GM18867 (cell line): ENCODE data around the gene KIAA1328.

Source experiments
- ATAC-seq: cut with Tn5 transposase; IDR thresholded peaks from one replicate; pipeline ENCODE4 v1.9.1; 2021; ENCODE audit warnings: mild to moderate bottlenecking, moderate library complexity; ENCODE audit not compliant: unreplicated experiment

The KIAA1328 gene

DNA sequence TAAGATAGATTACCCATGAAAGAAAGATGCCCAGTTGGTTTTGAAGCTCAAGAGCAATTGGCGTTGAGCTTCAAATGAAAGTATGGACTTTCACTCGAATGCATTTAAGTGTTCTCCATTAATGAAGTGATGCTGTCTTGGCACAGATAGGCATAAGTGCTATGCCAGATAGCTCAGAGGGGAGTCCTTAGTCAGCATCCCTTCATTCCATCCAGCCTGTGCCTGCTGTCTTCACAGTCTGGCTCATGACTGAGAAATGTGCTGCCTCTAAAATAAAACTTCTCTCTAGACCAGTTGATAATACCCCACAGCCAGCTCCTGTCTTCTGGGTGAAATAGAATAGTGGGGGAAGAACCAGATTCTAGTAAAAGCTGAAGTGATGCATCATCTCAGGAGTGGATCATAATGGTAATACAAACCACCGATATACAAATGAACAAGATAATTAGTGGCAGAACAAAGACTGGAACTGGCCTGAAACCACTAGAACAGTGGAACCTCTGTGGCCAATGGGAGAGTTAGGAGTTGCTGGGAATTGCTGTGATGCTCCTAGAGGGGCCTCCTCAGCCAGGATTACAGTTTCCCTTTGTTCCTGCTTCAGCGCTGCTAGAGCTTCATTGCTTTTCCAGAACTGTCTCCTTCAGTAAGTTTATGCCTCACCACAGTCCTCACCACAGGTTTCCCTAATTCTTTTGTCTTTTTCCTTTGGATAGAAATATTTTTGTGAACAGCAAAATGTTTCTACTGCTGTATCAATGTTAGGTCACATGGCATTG is 359.3 kb downstream of the KIAA1328 start:
- ATAC-seq: no peak

DNA sequence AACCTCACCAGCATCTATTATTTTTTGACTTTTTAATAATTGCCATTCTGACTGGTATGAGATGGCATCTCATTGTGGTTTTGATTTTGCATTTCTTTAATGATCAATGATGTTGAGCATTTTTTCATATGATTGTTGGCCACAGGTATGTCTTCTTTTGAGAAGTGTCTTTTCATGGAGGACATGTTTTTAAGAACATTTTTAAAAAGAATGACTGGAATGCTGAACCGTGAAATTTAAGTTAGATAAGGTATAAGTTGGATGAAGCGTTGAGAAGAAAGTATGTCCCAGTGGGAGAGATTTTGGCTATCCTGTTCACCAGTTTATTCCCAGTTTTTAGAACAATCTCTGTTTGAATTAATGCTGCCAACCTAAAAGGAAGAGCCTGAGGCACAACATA is 370.8 kb downstream of the KIAA1328 start:
- ATAC-seq: no peak

DNA sequence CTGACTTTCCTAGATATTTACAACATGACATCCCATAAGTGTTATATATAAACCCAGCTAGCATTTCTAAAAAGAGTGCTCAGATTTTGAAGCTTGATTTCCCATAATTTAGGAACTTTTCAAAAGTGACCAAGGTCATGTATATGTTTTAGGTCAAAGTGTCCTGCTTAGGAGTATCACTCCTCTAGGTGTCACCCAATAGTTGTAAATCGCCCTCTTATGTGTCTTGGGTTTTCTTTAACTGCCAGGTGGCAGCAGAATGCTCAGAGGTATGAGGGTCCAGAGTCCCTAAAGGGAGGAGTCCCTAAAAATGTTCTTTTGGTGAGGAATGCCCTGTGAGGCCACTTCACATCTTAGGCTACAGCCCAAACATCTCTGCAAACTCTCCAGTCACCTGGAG is 378.4 kb downstream of the KIAA1328 start:
- no peak for ATAC-seq

DNA sequence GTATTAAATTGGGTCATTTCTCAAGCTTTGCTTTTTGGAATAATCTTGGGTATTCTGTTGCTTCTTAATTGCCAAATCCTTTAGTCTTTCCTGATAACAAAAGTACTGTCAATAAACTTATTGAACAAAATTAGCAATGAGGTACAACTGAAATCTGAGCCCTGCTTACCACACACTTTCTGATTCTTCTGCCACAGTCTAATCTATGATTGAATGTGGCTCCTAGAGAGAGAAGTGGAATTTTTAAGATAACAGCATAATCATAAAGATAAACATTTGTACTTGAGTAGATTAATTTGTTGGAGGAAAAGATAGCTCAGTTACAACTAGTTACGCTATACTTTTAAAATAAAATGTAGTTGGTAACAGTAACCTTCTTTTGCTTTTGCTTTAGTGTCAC is 381.9 kb downstream of the KIAA1328 start:
- no peak for ATAC-seq

DNA sequence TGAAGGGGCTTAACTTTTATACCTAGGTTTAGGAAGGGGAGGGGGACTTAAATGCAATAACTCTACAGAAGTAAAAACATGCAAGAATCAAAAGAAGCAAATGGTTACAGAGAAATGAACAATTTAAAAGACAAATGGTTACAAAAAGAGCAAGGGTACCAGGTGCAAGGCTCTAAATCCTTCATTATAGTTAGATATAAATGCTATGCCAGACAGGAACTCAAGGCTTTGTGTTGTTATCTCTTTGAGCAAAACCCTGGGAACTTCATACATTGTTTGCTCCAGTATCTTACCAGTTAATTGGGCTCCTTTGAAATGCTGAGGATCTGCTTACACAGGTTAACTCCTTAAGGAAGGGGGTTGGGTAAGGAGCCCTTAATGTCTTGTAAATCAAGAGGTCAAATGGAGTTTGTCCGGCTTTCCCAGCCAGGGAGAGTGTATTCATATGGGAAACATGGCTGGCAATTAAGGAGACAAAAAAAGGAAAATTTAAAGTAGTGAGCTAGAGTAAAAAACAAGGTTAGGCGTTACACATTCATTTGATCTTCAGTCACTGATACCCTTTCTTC is 389.2 kb downstream of the KIAA1328 start:
- no peak for ATAC-seq

DNA sequence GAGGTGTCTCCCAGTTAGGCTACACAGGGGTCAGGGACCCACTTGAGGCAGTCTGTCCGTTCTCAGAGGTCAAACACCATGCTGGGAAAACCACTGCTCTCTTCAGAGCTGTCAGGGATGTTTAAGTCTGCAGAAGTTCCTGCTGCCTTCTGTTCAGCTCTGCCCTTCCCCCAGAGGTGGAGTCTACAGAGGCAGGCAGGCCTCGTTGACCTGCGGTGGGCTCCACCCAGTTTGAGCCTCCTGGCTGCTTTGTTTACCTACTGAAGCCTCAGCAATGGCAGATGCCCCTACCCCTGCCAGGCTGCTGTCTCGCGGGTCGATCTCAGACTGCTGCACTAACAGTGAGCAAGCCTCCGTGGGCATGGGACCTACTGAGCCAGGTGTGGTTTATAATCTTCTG is 390.3 kb downstream of the KIAA1328 start:
- ATAC-seq: no peak

DNA sequence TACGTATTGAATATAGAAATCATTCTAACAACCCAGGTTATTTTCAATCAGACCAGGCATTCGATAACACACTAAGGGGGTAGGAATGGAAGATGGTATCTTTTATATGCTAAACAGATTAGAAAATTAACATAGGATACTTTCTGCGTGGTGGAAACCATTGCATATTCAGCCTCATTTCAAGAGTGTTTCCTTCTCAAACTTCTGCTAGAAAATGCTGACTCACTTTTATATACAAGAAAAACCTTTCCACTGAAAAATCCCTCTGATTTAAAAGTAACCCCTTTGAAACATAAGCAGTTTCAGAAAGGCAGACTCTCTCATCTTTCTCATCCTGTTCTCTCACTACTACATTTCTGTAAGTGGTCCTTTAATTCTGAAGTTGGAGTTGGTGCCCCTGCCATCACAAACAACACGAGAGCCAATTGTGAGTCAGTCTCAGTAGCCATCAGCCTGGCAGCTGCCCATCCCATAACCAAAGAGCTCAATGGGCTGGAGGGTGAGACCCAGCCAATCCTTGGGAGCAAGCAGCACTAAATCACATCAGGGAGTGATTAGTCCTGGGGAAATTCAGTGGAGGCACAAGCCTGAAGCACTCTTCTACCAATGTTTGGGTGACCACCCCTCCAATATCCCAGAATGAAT is 393.5 kb downstream of the KIAA1328 start:
- no peak for ATAC-seq

DNA sequence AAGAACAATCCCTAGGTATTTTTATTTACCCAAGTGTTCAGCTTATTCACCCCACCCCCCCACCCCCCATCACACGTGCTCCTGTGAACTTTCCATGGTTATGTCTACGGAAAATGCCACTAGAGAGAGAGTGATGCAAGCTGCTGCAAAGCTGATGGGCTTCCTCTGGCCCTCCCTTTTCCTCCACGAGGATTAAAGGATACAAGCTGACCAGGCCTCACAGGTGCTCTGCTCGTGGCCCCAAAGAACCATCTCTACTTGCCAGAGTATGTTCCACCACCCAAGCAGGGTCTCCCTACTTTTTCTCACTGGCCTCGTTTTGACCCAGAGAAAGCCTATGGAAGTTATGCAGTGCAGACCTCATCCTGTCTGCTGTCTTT is 394.1 kb downstream of the KIAA1328 start:
- no peak for ATAC-seq

DNA sequence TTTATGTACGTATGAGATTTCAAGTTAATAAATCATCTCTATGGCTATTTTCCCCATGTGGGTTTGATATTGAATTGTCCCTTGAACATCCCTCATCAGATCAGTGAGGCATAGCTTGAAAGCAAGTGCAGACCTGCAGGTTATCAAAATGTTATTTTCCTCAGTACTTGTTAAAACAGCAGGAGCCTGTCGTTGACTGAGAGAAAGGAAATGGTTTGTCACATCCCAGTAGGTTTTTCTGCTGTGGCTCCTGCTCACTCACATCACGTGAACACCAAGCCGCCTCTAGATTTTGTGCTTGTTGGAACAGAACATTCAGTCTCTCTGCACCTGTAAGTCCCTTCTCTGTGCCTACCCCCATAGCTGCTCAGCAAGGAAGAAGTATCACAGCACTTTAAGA is 396.4 kb downstream of the KIAA1328 start:
- no peak for ATAC-seq

DNA sequence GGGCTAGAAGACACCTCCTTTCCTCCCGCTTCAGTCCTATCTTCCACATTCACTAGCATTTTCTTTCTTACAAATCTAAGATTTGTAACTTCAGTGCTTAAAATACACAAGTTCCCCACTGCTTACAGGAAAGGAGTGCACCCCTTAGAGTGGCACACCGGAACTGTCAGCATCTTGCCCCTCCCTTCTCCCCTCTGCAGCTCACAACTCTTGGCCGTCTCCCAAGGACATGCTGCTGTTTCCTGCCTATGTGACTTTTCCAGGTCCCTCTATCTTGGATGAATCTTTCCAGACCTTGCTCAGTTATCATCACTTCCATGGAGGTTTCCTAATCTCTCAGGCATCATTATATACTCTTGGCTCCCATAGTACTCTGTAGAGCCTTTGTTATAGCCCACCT is 401.8 kb downstream of the KIAA1328 start:
- no peak for ATAC-seq

DNA sequence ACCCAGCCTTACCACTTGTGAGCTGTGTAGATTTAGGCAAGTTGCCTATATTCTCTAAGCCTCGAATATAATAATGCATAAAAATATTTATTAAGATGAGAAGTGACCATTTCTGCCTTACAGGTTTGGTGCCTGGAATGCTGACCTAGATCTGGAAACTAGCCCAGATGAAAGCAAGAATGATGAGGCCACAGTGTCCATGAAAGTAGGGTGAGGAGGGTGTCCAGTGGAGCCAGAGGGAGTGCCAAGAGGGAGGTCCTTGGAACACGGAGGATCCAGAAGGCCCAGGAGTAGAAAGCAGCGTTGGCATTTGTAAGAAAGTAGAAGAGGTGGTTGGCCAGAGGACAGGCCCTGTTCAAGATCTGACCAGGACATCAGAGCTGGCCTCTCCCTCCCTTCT is 402.3 kb downstream of the KIAA1328 start:
- ATAC-seq: no peak

DNA sequence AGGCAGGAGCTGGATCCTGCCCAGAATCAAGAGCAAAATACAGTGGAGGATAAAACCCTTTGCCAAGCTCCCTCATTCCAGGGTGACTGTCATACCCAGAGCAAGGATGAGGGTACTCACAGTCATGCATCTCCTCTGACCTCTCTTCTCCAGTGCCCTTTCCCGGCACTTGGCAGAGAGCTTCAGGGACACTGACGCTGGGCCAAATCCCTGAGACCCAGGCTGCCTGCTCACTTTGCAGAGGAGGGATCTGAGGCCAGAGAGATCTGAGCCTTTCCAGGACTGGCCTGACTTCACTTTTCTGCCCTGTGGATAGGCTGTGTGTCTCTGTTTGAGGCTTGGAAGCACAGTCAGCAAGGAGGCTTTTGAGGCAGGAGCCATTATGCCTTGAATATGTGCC is 406.7 kb downstream of the KIAA1328 start:
- no peak for ATAC-seq

DNA sequence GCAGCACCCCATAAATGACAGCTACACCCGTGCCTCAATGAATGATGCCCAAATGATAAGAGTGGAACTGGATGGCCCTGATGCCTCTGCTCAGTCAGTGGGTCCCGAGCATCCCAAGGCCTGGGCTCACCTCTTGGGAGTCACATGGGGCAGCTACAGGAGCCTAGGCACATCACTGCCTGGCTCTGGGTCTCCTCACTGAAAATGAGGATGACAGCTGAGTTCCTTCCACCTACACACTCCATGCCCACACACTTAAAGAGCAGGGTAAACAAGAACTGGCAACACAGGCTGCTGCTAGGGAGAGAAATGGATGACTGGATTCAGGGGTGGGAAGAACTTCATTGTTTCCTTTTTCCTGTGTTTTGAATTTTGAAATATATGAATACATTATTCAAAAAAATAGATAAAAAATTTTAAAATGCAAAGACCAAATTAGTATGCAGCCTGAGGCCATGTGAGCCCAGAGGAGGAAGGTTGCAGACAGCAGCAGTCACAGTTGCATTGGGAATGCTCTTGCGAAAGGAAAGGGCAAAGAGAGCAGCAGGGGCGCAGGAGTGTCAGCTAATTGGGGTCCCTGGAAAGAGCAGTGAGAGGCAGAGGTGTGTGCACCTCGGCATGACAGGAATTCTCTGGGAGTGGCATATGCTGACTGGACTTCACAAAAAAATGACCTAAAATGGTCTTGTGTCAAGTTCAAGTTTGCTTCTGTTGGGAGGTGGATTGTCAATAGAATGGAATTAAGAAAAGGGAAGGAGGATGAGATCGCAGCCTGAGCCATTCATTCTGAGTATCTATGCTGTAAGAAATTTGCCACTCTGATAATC is 409.6 kb downstream of the KIAA1328 start:
- no peak for ATAC-seq

DNA sequence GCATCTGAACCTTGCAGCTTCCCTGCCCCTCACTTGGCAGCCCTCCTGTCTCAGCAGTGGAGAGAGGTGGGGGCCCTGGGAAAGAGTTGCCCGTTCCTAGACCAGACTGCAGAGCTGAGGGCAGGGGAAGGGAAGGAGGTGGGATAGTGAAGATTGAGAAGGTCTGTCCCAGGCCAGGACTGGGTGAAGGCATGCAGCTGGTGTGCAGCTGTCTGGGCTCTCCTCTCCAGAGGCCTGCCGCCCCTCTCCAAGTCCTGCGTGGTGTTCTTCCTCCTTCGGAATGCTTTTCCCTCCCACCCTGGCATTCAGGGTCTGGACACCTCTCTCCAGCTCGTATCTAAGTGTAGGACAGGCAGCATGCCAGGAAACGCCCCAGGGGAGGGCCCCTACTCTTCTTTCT is 413.2 kb downstream of the KIAA1328 start:
- ATAC-seq: no peak

DNA sequence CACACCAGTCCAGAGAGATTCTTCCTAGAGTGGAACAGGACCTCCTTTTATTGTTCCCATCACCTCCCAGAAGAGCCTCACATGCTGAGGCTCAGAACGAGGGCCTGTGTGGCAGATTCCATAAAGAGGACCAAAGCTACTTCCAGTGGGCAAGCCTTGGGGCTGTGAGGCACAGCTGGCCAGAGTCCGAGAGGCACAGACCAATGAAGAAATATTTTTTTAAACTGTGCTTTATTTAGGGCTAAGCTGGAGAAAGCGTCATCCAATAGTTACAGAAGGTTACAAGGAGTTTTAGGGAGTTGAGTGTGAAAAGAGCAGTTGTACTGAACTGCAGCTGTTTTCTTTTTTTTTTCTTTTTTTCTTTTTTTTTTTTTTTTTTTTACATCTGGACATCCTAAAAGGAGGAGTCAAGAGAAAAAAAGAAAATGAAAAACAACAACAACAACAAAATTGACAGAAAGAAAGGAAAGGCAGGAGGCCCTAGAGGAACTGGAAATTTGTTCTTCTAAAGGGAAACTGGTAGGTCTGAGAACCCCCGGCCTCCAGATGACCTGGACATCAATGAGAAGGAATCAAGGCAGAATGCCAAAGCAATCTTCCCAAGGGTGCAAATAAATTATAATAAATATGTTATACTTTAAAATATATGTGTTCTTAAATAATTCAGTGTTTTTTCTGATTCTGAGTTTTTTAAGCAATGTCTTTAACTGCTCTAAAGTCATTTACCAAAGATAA is 414.1 kb downstream of the KIAA1328 start:
- ATAC-seq: no peak

DNA sequence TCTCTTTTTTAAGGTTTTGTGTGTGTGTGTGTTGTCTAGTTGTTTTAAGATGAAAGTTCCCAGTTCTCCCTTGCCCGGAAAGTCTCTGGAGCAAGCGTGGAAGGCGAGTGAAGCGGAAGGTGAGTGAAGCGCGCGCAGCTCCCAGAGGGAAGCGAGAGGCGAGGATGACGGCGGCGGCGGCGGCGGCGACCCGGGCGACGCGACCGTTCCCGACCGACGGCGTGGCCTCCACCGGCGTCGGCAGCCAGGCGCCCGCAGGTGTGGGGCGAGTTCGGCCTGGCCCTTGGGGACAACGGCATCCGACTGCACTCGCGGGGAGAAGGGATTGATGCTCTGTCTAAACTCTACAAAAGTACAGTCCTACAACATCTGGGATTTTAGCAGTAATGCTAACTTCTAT is 414.8 kb downstream of the KIAA1328 start:
- ATAC-seq: no peak

DNA sequence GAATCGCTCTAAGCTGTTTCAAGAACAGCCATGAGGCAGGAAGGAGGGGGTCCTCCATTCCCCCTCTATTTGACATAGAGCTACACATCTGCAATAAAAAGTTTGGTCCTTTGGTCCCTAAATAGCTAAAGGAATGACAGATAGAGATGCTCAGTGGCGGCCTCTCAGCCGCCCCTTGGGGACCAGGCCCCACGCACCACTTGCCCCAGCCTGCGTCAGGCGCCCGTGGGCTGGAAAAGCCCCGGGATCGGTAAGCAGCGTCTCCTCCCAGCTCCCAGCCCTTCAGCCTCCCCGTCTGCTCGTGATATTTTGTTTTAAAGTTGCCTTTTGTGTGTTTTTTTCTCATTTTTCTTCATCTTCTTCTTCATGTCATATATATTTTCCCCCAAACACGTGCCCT is 415.7 kb downstream of the KIAA1328 start:
- no peak for ATAC-seq

DNA sequence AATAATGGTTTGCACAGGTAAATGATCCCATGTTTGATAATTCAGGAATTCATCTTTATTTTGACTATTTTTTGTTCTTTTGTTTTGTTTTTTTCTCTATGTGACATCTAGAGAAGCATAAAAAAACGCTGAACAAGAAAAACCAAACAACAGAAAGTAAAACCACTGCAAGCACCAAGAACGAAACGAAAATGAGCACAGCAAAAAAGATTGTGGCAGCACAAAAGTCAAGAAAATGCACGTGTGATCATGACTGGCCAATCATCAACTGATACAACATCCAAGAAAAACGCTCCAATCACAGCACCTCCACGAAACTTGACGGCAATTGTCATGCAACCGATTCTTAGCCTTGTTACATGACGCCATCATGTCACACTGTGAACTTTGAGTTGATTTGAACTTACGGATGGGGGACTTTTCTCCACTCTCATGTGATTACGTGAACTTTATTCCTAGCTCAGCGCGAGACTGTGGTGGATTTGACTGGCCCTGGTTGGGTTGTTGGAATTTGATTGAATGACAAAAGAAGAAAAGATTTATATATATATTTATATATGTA is 417.9 kb downstream of the KIAA1328 start:
- peak; percentile 52 for ATAC-seq

DNA sequence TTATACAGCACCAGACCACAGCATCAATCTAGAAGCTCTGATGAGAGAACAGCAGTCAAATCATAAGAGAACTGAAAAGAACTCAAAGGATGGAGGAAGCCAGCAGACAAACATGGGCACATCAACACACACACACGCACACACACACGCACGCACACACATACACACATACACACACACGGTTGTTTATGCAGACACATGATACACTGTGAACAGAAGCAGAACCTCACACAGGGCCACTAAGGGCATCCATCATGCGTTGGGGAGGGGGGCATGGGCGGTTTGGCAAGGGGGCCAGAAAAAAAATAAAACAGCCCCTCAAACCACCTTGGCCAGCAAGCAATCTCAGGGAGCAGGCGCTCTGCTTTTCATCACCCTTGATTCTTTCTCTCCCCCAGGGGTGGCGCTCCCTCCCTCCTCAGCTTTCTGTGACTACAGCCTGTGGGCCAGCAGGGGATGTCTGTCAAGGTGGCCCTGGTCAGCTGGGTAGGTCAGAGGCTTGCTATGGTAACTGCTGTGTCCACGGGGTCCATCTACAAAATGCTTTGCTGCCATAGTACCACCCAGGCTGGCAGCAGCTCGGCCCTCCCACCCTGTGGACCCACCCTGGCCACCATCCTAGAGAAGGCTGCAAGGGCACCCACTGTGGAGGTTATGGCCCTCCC is 418.7 kb downstream of the KIAA1328 start:
- ATAC-seq: no peak

DNA sequence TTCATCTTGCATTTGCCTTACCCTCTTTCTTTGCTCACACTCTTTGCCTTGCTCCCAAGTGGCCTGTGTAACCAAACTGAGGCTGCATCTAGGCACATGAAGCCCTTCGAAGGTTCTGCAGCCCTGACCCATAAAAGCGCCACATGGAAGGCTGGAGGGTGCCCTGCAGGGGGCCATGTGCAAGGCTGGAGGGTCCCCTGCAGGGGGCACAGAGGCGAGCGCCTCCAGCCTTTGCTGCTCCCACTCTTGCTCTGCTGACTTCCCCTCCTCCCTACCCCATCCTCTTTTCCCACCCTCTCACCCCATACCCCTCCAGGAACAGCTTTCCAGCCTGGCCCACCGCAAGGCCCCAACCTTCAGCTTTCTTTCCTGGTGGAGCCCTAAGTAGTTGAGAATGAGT is 419.4 kb downstream of the KIAA1328 start:
- ATAC-seq: no peak
